Breast epithelium (tissue), 3 donors: ENCODE results near the gene KRTAP9-2.

Experiments used
- POLR2A ChIP-seq: fragments of 450-650 bp; IDR thresholded peaks from one replicate; pipeline ENCODE4 v1.6.1; 2016; ENCODE audit warnings: antibody characterized with exemption, mild to moderate bottlenecking, moderate library complexity
- POLR2AphosphoS5 ChIP-seq, 3 donors: sonication (generic); formaldehyde crosslinking; IDR thresholded peaks; one replicate each; pipeline ENCODE4 v1.6.1; 2017; ENCODE audit warnings: antibody characterized with exemption in 3 of 3

GRCh38 chr17:41196068-41196467 is 30.4 kb upstream of the KRTAP9-2 start:
- TF ChIP-seq POLR2A (no peak), POLR2AphosphoS5 (IDR thresholded peaks at IDR 0.05) (no peak)
